SW 1271 (cell line): ENCODE results near the gene ZNF407.
A peak's percentile ranks its signal among the peaks of the same experiment; 100 is the strongest.

Experiments used
- DNase-seq, 2 experiments: peaks; one replicate each; lab custom pipeline; 2025; lab: John Stamatoyannopoulos, UW

The ZNF407 gene

GRCh38 chr18:74930616-74931015, 332.9 kb downstream of the ZNF407 start:
- DNase-seq, result no peak

GRCh38 chr18:74933930-74934329, 336.3 kb downstream of the ZNF407 start:
- DNase-seq, result no peak

- no peak for DNase-seq
Observed at GRCh38 chr18:74935434-74935833, 337.8 kb downstream of the ZNF407 start.

- DNase-seq, result no peak
Observed at GRCh38 chr18:74936343-74936742, 338.7 kb downstream of the ZNF407 start.

- no peak for DNase-seq
Observed at GRCh38 chr18:74937291-74937690, 339.6 kb downstream of the ZNF407 start.

- DNase-seq, result no peak
Observed at GRCh38 chr18:74940856-74941255, 343.2 kb downstream of the ZNF407 start.

GRCh38 chr18:74942319-74942910, 344.7 kb downstream of the ZNF407 start:
- no peak for DNase-seq

GRCh38 chr18:74944676-74945075, 347.0 kb downstream of the ZNF407 start:
- no peak for DNase-seq

GRCh38 chr18:74945774-74946545, 348.3 kb downstream of the ZNF407 start:
- no peak for DNase-seq

GRCh38 chr18:74946646-74947375, 349.1 kb downstream of the ZNF407 start:
- no peak for DNase-seq

GRCh38 chr18:74947417-74947816, 349.7 kb downstream of the ZNF407 start:
- no peak for DNase-seq

- DNase-seq, result no peak
Observed at GRCh38 chr18:74947875-74948274, 350.2 kb downstream of the ZNF407 start.

- DNase-seq, result no peak
Observed at GRCh38 chr18:74949611-74950010, 351.9 kb downstream of the ZNF407 start.

GRCh38 chr18:74950479-74950878, 352.8 kb downstream of the ZNF407 start:
- no peak for DNase-seq

- no peak for DNase-seq
Observed at GRCh38 chr18:74951165-74951760, 353.6 kb downstream of the ZNF407 start.

GRCh38 chr18:74957588-74958224, 360.0 kb downstream of the ZNF407 start:
- DNase-seq, result no peak

- DNase-seq, result no peak
Observed at GRCh38 chr18:74959216-74959615, 361.5 kb downstream of the ZNF407 start.

- DNase-seq, result no peak
Observed at GRCh38 chr18:74961596-74961995, 363.9 kb downstream of the ZNF407 start.

- DNase-seq, result peak in 1 of 2 experiments; percentile 45
Observed at GRCh38 chr18:74963820-74964446, 366.3 kb downstream of the ZNF407 start.

GRCh38 chr18:74965682-74966081, 368.0 kb downstream of the ZNF407 start:
- no peak for DNase-seq

- DNase-seq, result no peak
Observed at GRCh38 chr18:74967438-74967837, 369.8 kb downstream of the ZNF407 start.

- DNase-seq, result no peak
Observed at GRCh38 chr18:74967979-74968378, 370.3 kb downstream of the ZNF407 start.
